ENCODE measurements around the gene ERF.
A peak's percentile ranks its signal among the peaks of the same experiment; 100 is the strongest.

ERF gene

DNA sequence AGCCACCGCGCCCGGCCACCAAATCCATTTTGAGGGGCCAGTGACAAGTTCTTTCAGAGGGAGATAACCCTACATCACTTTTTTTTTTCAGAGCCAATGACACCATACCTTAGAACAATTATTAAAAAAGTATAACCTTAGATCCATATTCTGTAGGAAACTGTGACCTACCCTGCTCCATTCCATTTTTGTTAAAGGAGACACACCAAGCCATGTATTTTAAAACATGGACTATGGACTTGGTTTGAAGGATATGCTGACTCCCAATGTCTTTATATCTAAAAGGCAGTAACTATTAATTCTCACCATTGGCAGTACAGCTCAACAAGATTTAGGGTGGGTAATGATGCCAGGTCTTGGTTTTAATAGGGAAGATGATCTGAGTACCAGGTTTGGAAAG, 13.6 kb downstream of the ERF start:
- Histone ChIP-seq H3K27ac (ENCODE audit: low read length) (no peak overlapping the region), H3K9ac (ENCODE audit: low read depth, low read length) (peak overlapping the region; percentile 85; the same call in 1 of the 2 replicates), H3K4me3 (ENCODE audit: low read length) (peak overlapping the region; percentile 88), H3K4me1 (ENCODE audit: insufficient read depth, low read length) (peaks cover 5% of the 10 kb centered on the region; the same call in 1 of the 2 replicates), H3K36me3 (ENCODE audit: insufficient read depth, low read depth, low read length) (peaks cover 25% of the 10 kb centered on the region), H3K9me3 (ENCODE audit: insufficient read depth, low read depth, low read length) (no peaks in the 10 kb centered on the region), H3K27me3 (ENCODE audit: insufficient read depth, low read length) (no peaks in the 10 kb centered on the region)

- Histone ChIP-seq H3K9me3 (ENCODE audit: insufficient read depth, low read depth, low read length) (no peaks in the 10 kb centered on the region), H3K4me3 (ENCODE audit: low read length) (no peak overlapping the region), H3K9ac (ENCODE audit: low read depth, low read length) (no peak overlapping the region), H3K27me3 (ENCODE audit: insufficient read depth, low read length) (no peaks in the 10 kb centered on the region), H3K27ac (ENCODE audit: low read length) (no peak overlapping the region), H3K4me1 (ENCODE audit: insufficient read depth, low read length) (peaks cover 5% of the 10 kb centered on the region; the same call in 1 of the 2 replicates), H3K36me3 (ENCODE audit: insufficient read depth, low read depth, low read length) (peaks cover 38% of the 10 kb centered on the region)
These were observed 15.2 kb downstream of the ERF start for GRCh38 chr19:42239544-42240220.

DNA sequence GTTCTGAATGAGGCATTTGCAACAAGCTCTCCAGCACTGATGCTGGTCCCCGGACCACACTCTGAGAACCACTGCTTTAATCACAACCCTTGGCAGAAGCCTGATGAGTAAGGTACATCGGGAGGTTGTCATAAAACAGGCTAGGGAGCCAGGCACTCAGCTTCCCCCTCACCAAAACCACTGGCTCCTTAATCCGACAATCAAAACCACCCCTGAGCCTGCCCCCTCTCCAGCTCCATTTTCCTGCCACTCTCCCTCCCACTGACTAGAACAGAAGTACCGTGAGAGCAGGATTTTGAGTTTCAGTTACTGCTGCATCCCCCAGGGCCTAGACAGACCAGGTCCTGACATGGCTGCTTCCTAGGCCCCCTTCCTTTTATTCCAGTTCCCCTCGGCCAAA, 19.7 kb downstream of the ERF start:
- Histone ChIP-seq H3K27me3 (ENCODE audit: insufficient read depth, low read length) (no peaks in the 10 kb centered on the region), H3K36me3 (ENCODE audit: insufficient read depth, low read depth, low read length) (peaks cover 76% of the 10 kb centered on the region), H3K9me3 (ENCODE audit: insufficient read depth, low read depth, low read length) (no peaks in the 10 kb centered on the region), H3K27ac (ENCODE audit: low read length) (no peak overlapping the region), H3K4me1 (ENCODE audit: insufficient read depth, low read length) (no peaks in the 10 kb centered on the region), H3K9ac (ENCODE audit: low read depth, low read length) (no peak overlapping the region), H3K4me3 (ENCODE audit: low read length) (no peak overlapping the region)

GRCh38 chr19:42234364-42234763, 20.6 kb downstream of the ERF start:
- H3K9me3 ChIP-seq (ENCODE audit: insufficient read depth, low read depth, low read length) = no peaks in the 10 kb centered on the region
- no peaks in the 10 kb centered on the region for H3K27me3 ChIP-seq (ENCODE audit: insufficient read depth, low read length)
- H3K27ac ChIP-seq (ENCODE audit: low read length) = no peak overlapping the region
- H3K4me1 ChIP-seq (ENCODE audit: insufficient read depth, low read length) = no peaks in the 10 kb centered on the region
- H3K36me3 ChIP-seq (ENCODE audit: insufficient read depth, low read depth, low read length) = peaks cover 76% of the 10 kb centered on the region
- no peak overlapping the region for H3K9ac ChIP-seq (ENCODE audit: low read depth, low read length)
- H3K4me3 ChIP-seq (ENCODE audit: low read length) = no peak overlapping the region

- no peaks in the 10 kb centered on the region for H3K9me3 ChIP-seq (ENCODE audit: insufficient read depth, low read depth, low read length)
- no peaks in the 10 kb centered on the region for H3K27me3 ChIP-seq (ENCODE audit: insufficient read depth, low read length)
- no peaks in the 10 kb centered on the region for H3K4me1 ChIP-seq (ENCODE audit: insufficient read depth, low read length)
- H3K9ac ChIP-seq (ENCODE audit: low read depth, low read length) = no peak overlapping the region
- peaks cover 79% of the 10 kb centered on the region for H3K36me3 ChIP-seq (ENCODE audit: insufficient read depth, low read depth, low read length)
- no peak overlapping the region for H3K27ac ChIP-seq (ENCODE audit: low read length)
- H3K4me3 ChIP-seq (ENCODE audit: low read length) = no peak overlapping the region
These were observed 21.1 kb downstream of the ERF start for GRCh38 chr19:42233678-42234292.

- H3K4me1 ChIP-seq (ENCODE audit: insufficient read depth, low read length) = no peaks in the 10 kb centered on the region
- no peak overlapping the region for H3K4me3 ChIP-seq (ENCODE audit: low read length)
- H3K9me3 ChIP-seq (ENCODE audit: insufficient read depth, low read depth, low read length) = no peaks in the 10 kb centered on the region
- H3K27ac ChIP-seq (ENCODE audit: low read length) = no peak overlapping the region
- H3K36me3 ChIP-seq (ENCODE audit: insufficient read depth, low read depth, low read length) = peaks cover 84% of the 10 kb centered on the region
- H3K27me3 ChIP-seq (ENCODE audit: insufficient read depth, low read length) = no peaks in the 10 kb centered on the region
- H3K9ac ChIP-seq (ENCODE audit: low read depth, low read length) = no peak overlapping the region
These were observed 21.8 kb downstream of the ERF start for GRCh38 chr19:42233106-42233505.

DNA sequence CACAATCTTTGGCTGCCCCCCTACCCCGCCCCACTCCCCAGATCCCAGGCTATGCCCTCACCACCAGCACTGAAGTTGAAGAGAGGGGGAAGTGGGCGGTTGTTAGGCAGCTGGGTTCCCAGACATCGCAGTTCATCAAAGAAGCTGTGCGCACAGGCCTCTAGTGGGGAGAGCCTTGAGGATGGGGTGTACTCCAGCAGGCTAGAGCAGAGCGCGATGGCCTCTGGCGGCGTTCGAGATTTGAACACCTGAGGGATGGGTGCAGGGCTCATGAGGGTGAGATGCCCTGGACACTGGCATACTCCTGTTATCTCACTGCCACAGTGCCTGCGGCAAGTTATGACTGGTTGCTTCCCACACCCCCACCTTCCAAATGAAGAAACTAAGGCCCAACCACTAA, 22.5 kb downstream of the ERF start:
- no peak overlapping the region for H3K4me3 ChIP-seq (ENCODE audit: low read length)
- no peaks in the 10 kb centered on the region for H3K9me3 ChIP-seq (ENCODE audit: insufficient read depth, low read depth, low read length)
- H3K4me1 ChIP-seq (ENCODE audit: insufficient read depth, low read length) = no peaks in the 10 kb centered on the region
- H3K27me3 ChIP-seq (ENCODE audit: insufficient read depth, low read length) = no peaks in the 10 kb centered on the region
- no peak overlapping the region for H3K9ac ChIP-seq (ENCODE audit: low read depth, low read length)
- H3K27ac ChIP-seq (ENCODE audit: low read length) = no peak overlapping the region
- peaks cover 85% of the 10 kb centered on the region for H3K36me3 ChIP-seq (ENCODE audit: insufficient read depth, low read depth, low read length)

DNA sequence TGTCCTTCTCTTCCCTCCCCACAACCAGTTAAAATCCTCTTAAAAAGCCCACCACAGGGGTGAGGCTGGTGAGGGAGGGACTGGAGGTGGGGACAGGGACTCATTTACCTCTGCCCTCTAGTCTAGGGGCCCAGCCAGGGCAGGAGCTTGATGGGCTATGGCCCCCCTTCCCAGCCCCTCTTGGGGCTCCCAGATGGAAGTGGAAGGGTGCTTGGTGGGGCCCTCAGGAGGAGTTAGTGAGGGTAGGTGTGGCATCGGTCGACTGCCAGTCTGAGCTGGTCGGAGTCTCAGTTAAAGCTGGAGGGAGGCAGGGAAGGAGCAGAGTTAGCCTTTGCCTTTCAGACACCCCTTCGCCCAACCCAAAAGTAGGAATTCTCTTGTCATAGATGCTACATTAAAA, 24.4 kb downstream of the ERF start:
- H3K27me3 ChIP-seq (ENCODE audit: insufficient read depth, low read length) = no peaks in the 10 kb centered on the region
- no peak overlapping the region for H3K9ac ChIP-seq (ENCODE audit: low read depth, low read length)
- peaks cover 87% of the 10 kb centered on the region for H3K36me3 ChIP-seq (ENCODE audit: insufficient read depth, low read depth, low read length)
- H3K27ac ChIP-seq (ENCODE audit: low read length) = no peak overlapping the region
- no peaks in the 10 kb centered on the region for H3K9me3 ChIP-seq (ENCODE audit: insufficient read depth, low read depth, low read length)
- no peaks in the 10 kb centered on the region for H3K4me1 ChIP-seq (ENCODE audit: insufficient read depth, low read length)
- H3K4me3 ChIP-seq (ENCODE audit: low read length) = no peak overlapping the region

DNA sequence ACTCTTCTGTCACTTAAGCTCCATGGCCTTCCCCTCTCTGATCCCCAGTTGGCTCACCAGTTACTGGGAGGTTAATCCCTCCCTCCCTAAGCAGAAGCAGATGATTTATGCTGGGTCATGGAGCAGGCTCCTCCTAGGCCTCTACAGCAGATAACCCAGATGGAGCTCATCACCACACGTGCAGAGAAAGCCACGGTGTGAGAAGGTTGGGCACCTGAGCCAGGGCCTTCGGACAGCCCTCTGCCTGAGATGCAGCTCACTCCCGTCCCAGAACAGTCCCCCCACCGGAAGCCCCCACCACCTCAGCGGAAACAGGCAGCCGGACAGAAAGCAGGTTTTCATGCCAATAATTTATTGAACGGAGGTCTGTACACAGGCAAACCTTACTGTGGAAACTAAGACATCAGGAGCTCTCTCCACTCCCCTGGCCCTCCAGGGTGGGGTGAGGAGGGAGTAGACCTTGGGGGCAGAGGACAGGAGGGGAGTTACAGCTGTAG, 25.0 kb downstream of the ERF start:
- no peaks in the 10 kb centered on the region for H3K4me1 ChIP-seq (ENCODE audit: insufficient read depth, low read length)
- no peaks in the 10 kb centered on the region for H3K9me3 ChIP-seq (ENCODE audit: insufficient read depth, low read depth, low read length)
- H3K27ac ChIP-seq (ENCODE audit: low read length) = no peak overlapping the region
- H3K9ac ChIP-seq (ENCODE audit: low read depth, low read length) = no peak overlapping the region
- H3K27me3 ChIP-seq (ENCODE audit: insufficient read depth, low read length) = no peaks in the 10 kb centered on the region
- peaks cover 86% of the 10 kb centered on the region for H3K36me3 ChIP-seq (ENCODE audit: insufficient read depth, low read depth, low read length)
- no peak overlapping the region for H3K4me3 ChIP-seq (ENCODE audit: low read length)

DNA sequence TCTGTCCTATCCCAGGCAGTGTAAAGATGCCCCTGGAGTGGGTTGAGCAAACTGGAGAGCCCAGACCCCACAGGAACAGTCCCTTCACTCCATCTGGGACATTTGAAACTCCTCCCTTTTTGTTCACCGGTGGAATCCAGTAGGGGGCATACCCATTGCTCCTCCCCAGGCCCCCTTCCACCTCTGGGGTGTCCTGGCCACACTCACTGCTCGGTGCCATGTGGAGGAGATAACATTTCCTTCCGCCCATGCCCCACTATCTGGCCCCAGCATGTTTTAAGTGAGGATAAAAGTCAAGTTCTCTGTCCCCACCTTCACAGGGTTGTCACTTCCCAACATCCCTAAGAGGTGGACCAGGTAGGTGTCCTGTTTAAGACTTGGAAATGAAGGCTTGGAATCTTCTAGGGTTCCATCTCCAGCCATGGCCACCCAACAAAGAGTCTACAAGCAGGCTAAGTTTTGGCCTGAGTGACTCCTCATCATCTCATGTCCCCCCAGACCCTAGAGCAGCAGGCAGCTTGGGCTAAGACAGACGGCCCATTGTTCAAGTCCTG, 25.6 kb downstream of the ERF start:
- H3K27me3 ChIP-seq (ENCODE audit: insufficient read depth, low read length) = no peaks in the 10 kb centered on the region
- no peaks in the 10 kb centered on the region for H3K4me1 ChIP-seq (ENCODE audit: insufficient read depth, low read length)
- no peaks in the 10 kb centered on the region for H3K9me3 ChIP-seq (ENCODE audit: insufficient read depth, low read depth, low read length)
- H3K4me3 ChIP-seq (ENCODE audit: low read length) = no peak overlapping the region
- H3K36me3 ChIP-seq (ENCODE audit: insufficient read depth, low read depth, low read length) = peaks cover 89% of the 10 kb centered on the region
- H3K27ac ChIP-seq (ENCODE audit: low read length) = no peak overlapping the region
- no peak overlapping the region for H3K9ac ChIP-seq (ENCODE audit: low read depth, low read length)

DNA sequence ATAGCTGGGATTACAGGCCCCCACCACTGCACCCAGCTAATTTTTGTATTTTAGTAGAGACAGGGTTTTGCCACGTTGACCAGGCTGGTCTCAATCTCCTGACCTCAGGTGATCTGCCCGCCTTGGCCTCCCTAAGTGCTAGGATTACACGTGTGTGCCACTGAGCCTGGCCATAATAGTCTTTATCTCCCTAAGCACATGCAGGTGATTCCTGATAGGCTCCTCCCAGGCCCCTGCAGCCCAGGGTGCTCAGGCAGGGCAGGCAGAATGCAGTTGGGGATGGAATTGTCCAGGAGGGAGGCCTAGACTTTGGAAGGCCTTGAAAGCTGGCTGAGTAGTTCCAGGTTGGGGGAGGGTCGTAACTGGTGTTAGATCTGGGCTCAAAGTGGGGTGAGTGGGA, 26.3 kb downstream of the ERF start:
- Histone ChIP-seq H3K27me3 (ENCODE audit: insufficient read depth, low read length) (no peaks in the 10 kb centered on the region), H3K4me3 (ENCODE audit: low read length) (no peak overlapping the region), H3K9me3 (ENCODE audit: insufficient read depth, low read depth, low read length) (no peaks in the 10 kb centered on the region), H3K9ac (ENCODE audit: low read depth, low read length) (no peak overlapping the region), H3K27ac (ENCODE audit: low read length) (no peak overlapping the region), H3K36me3 (ENCODE audit: insufficient read depth, low read depth, low read length) (peaks cover 86% of the 10 kb centered on the region), H3K4me1 (ENCODE audit: insufficient read depth, low read length) (no peaks in the 10 kb centered on the region)

GRCh38 chr19:42226886-42227285, 28.0 kb downstream of the ERF start:
- Histone ChIP-seq H3K4me1 (ENCODE audit: insufficient read depth, low read length) (no peaks in the 10 kb centered on the region), H3K36me3 (ENCODE audit: insufficient read depth, low read depth, low read length) (peaks cover 76% of the 10 kb centered on the region), H3K9ac (ENCODE audit: low read depth, low read length) (no peak overlapping the region), H3K4me3 (ENCODE audit: low read length) (no peak overlapping the region), H3K9me3 (ENCODE audit: insufficient read depth, low read depth, low read length) (no peaks in the 10 kb centered on the region), H3K27me3 (ENCODE audit: insufficient read depth, low read length) (no peaks in the 10 kb centered on the region), H3K27ac (ENCODE audit: low read length) (no peak overlapping the region)
